ENCODE measurements around the gene USP36. TPM values are rescaled to one million over a fixed set of nuclear protein-coding genes. Genes with fewer than 3 reads are reported as not detected.
A peak's percentile ranks its signal among the peaks of the same experiment; 100 is the strongest.

USP36 gene
- total and polyA plus RNA-seq, 11 donors = 11.7 to 40.9 (median 18.3) TPM

DNA sequence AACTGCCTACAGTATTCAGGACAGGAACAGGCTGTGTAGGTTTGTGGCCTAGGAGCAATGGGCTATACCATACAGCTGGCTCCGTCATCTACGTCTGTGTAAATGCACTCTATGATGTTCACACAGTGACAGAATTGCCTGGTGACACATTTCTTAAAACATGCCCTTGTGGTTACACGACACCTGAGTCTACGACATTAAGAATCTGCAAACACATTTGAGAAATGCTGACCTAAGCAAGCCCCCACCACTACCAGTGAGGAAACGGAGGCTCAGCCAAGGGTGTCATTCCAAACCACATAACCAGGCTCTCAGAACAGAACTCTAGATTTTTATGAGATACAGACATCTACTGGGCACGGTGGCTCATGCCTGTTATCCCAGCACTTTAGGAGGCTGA, 23.5 kb downstream of the USP36 start:
- Histone ChIP-seq H3K36me3 (peaks cover 0 to 100% (median 100%) of the 10 kb centered on the region in 9 donors), H3K4me3 (no peak overlapping the region), H3K4me1 (peaks cover 0 to 40% (median 11%) of the 10 kb centered on the region in 12 donors), H3K9me3 (no peaks in the 10 kb centered on the region), H3K27me3 (no peaks in the 10 kb centered on the region), H3K27ac (peak overlapping the region in 2 of 12 donors; percentile 79 to 91)
- ATAC-seq (no peak), DNase-seq (no peak)
- no peak for TF ChIP-seq CTCF (IDR thresholded peaks at IDR 0.05)
- no peak for TF ChIP-seq POLR2A (IDR thresholded peaks at IDR 0.05)
- intact Hi-C loops (cut with DNase I) = no loop called here
- WGBS, 4 donors = 76 to 92% (median 88%) methylated on average over 6 of the region's 6 CpGs

DNA sequence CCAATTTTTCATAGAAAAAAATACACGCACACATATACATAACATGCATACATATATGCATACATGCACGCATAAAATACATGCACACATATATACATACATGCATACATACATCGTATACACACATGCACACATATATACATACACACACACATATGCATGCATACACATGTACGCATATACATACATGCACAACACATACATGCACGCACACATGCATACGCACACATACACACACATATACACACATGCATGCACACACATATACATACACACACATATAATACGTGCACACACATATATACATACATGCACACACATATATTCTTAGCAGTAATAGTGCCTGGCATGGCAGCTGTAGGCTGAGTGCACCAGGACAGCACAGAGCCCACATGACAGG, 24.9 kb downstream of the USP36 start:
- Histone ChIP-seq H3K4me1 (peaks cover 0 to 40% (median 11%) of the 10 kb centered on the region in 12 donors), H3K27me3 (no peaks in the 10 kb centered on the region), H3K27ac (no peak overlapping the region), H3K9me3 (no peaks in the 10 kb centered on the region), H3K36me3 (peaks cover 0 to 100% (median 100%) of the 10 kb centered on the region in 9 donors), H3K4me3 (no peak overlapping the region)
- 83 to 97% (median 92%) methylated on average over 7 of the region's 7 CpGs for WGBS, 4 donors
- no peak for DNase-seq
- TF ChIP-seq CTCF (IDR thresholded peaks at IDR 0.05) (no peak), POLR2A (IDR thresholded peaks at IDR 0.05) (no peak)
- intact Hi-C loops (cut with DNase I) = no loop called here
- no peak for ATAC-seq

GRCh38 chr17:78812855-78813254, 27.8 kb downstream of the USP36 start:
- DNase-seq (peak in 1 of 5 donors; percentile 39), ATAC-seq (peak in 2 of 4 donors; percentile 50 to 66)
- intact Hi-C loops (cut with DNase I) = no loop called here
- WGBS, 4 donors = 40 to 76% (median 51%) methylated on average over 8 of the region's 8 CpGs
- H3K27ac ChIP-seq = peak overlapping the region in 5 of 12 donors; percentile 11 to 51 (median 38)
- peaks cover 0 to 15% (median 8%) of the 10 kb centered on the region in 12 donors for H3K4me1 ChIP-seq
- no peaks in the 10 kb centered on the region for H3K27me3 ChIP-seq
- no peak overlapping the region for H3K4me3 ChIP-seq
- no peaks in the 10 kb centered on the region for H3K9me3 ChIP-seq
- H3K36me3 ChIP-seq = peaks cover 0 to 100% (median 100%) of the 10 kb centered on the region in 9 donors
- TF ChIP-seq CTCF (IDR thresholded peaks at IDR 0.05) (no peak), POLR2A (IDR thresholded peaks at IDR 0.05) (no peak)

GRCh38 chr17:78808163-78808562, 32.5 kb downstream of the USP36 start:
- Histone ChIP-seq H3K36me3 (peaks cover 2 to 94% (median 89%) of the 10 kb centered on the region in 9 donors), H3K9me3 (no peaks in the 10 kb centered on the region), H3K27me3 (no peaks in the 10 kb centered on the region), H3K4me3 (no peak overlapping the region), H3K27ac (no peak overlapping the region), H3K4me1 (peaks cover 0 to 46% (median 11%) of the 10 kb centered on the region in 12 donors)
- intact Hi-C loops (cut with DNase I) = loop anchor here in 1 of 10 donors (10.0 kb wide), 1 partner anchor 213 kb away; no protein-coding TSS in a partner anchor
- DNase-seq = no peak
- TF ChIP-seq POLR2A (IDR thresholded peaks at IDR 0.05) (no peak), CTCF (IDR thresholded peaks at IDR 0.05) (no peak)
- WGBS, 4 donors = 85 to 92% (median 91%) methylated on average over 4 of the region's 4 CpGs
- ATAC-seq = no peak
